ENCODE data around the gene FOXN3. TPM values are rescaled to one million over a fixed set of nuclear protein-coding genes. Genes with fewer than 3 reads are reported as not detected.

Gene FOXN3
- total RNA-seq, 1 experiment from 2014 or later: 125 TPM

GRCh38 chr14:89384023-89384422 is 33.0 kb downstream of the FOXN3 start:
- peak overlapping the region in 1 of 3 experiments; percentile 15; a peak in 2 of 7 replicates for H3K27ac Mint-ChIP-seq
- no peak overlapping the region for H4K91ac ChIP-seq (ENCODE audit: insufficient read length, low read depth, low read length)
- no peak overlapping the region for H2BK5ac ChIP-seq (ENCODE audit: insufficient read length, low read length)
- H4K8ac ChIP-seq (replicated peaks; ENCODE audit: insufficient read length, low read depth, low read length): no peak overlapping the region
- no peak overlapping the region for H3K4me3 Mint-ChIP-seq
- no CpG with 5 or more reads among the region's 3 CpGs for WGBS (ENCODE audit: extremely low coverage, insufficient read length, low lambda C conversion rate)
- no peak overlapping the region for H3K18ac ChIP-seq (ENCODE audit: insufficient read length, low read depth, low read length)
- H4K5ac ChIP-seq (ENCODE audit: insufficient read length, low read depth, low read length): no peak overlapping the region
- no peak overlapping the region for H2AFZ ChIP-seq (ENCODE audit: low read length)
- no peaks in the 10 kb centered on the region for H3K27me3 Mint-ChIP-seq (ENCODE audit: low read depth)
- H3K9me3 ChIP-seq (ENCODE audit: control insufficient read depth, low read depth, low read length): no peaks in the 10 kb centered on the region
- H3K27me3 ChIP-seq (ENCODE audit: insufficient read depth, low read length): no peaks in the 10 kb centered on the region
- H2AK5ac ChIP-seq (ENCODE audit: insufficient read length, low read length): no peak overlapping the region
- H3K4me2 ChIP-seq (ENCODE audit: insufficient read depth, insufficient read length, low read length): no peak overlapping the region
- H3K4ac ChIP-seq (ENCODE audit: low read depth, low read length): no peak overlapping the region
- H3K9ac ChIP-seq (ENCODE audit: extremely low read depth, insufficient read length, low read length): no peak overlapping the region
- no peak overlapping the region for H3T11ph ChIP-seq (ENCODE audit: low read length)
- H3K56ac ChIP-seq (ENCODE audit: insufficient read length, low read depth, low read length): no peak overlapping the region
- H3K4me1 ChIP-seq (ENCODE audit: insufficient read depth, low read length): peaks cover 5% of the 10 kb centered on the region; the same call in 1 of the 2 replicates
- no peak overlapping the region for H2BK12ac ChIP-seq (ENCODE audit: insufficient read length, low read depth, low read length)
- TF ChIP-seq CTCF (conservative IDR thresholded peaks at IDR 0.05): no peak
- no peak overlapping the region for H3K27ac ChIP-seq (ENCODE audit: insufficient read length, low read depth, low read length)
- H2BK15ac ChIP-seq (ENCODE audit: low read depth, low read length): no peak overlapping the region
- peaks cover 73% of the 10 kb centered on the region for H3K79me2 ChIP-seq (ENCODE audit: insufficient read depth, low read length)
- no peaks in the 10 kb centered on the region for H4K20me1 ChIP-seq (ENCODE audit: control insufficient read depth, insufficient read depth, insufficient read length)
- H3K23ac ChIP-seq (ENCODE audit: insufficient read length, low read depth, low read length): no peak overlapping the region
- H3K14ac ChIP-seq (ENCODE audit: insufficient read depth, low read length): no peak overlapping the region
- peaks cover 36 to 56% of the 10 kb centered on the region in 2 experiments for H3K4me1 Mint-ChIP-seq
- H3K36me3 Mint-ChIP-seq (ENCODE audit: insufficient read depth in 1 of 3, low read depth in 3 of 3): peaks cover 27 to 38% (median 35%) of the 10 kb centered on the region in 3 experiments
- H3K23me2 ChIP-seq (ENCODE audit: insufficient read length, low read depth, low read length, poor library complexity, severe bottlenecking): no peaks in the 10 kb centered on the region
- peaks cover 3% of the 10 kb centered on the region for H3K79me1 ChIP-seq (ENCODE audit: insufficient read depth, low read depth, low read length, poor library complexity, severe bottlenecking)
- no peak for DNase-seq
- H2BK20ac ChIP-seq (ENCODE audit: low read depth, low read length, poor library complexity, severe bottlenecking): no peak overlapping the region
- H2BK120ac ChIP-seq (ENCODE audit: low read depth, low read length, poor library complexity, severe bottlenecking): no peak overlapping the region
- H3K9me3 Mint-ChIP-seq: peaks cover 0 to 13% of the 10 kb centered on the region in 2 experiments; a peak in 3 of 5 replicates
